Stimulated activated CD8-positive, alpha-beta memory T cell treated with anti-CD3 and anti-CD28 coated beads, Interleukin-12 subunit alpha, Interleukin-12 subunit beta, amount 100 ng/mL, for 4 hours (primary cell): ENCODE measurements around the gene PTH1R.
A peak's percentile ranks its signal among the peaks of the same experiment; 100 is the strongest.

Experiments used
- DNase-seq: peaks from one replicate; pipeline ENCODE4 v3.0.0-alpha.2; 2020; ENCODE audit warnings: low read depth

PTH1R gene

DNA sequence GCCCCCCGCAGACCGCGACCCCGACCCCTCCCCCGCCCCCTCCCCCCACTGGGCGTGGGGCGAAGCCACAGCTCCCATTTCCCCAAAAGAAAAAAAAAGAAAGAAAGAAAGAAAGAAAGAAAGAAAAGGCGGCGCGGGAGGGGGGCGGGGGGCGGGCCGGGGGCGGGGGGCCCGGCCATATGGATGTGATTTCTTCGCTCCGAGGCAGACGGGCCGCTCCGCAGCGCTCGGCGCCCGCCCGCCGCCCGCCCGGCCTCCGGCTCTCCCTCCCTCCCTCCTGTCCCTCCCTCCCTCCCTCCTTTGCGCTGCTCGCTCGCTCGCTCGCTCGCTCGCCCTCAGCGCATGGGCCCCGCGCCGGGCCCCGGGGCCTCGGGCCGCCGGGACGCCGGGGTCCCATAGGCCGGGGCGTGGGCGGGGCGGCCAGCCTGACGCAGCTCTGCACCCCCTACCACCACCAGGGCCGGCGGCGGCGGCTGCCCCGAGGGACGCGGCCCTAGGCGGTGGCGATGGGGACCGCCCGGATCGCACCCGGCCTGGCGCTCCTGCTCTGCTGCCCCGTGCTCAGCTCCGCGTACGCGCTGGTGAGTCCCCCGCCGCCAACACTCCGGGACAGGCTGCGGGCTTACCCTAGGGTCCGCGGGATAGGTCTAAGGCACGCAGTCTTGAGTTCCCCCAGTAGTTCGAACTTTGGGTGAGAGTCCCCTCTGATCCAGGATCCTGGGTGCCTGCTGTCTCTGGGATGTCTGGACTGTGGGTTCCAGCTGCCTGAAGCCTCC, 5.7 kb downstream of the PTH1R start:
- no peak for DNase-seq

DNA sequence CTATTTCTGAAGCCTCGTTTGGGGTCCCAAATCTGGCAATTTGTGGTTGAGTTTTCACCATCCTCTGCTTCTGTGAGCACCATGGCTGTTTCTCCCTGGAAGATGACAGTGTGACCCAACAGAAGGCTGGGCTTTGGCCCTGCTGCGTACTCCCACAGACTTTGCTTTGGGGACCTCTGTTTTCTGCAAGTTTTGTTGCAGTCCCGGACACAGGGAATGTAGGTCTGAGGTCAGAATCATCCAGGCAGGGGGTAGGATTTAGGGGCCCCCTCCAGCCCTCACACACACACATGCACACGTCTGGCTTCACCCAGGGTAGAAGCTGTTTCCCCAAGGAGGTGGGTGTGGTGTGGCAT, 6.3 kb downstream of the PTH1R start:
- DNase-seq: no peak

DNA sequence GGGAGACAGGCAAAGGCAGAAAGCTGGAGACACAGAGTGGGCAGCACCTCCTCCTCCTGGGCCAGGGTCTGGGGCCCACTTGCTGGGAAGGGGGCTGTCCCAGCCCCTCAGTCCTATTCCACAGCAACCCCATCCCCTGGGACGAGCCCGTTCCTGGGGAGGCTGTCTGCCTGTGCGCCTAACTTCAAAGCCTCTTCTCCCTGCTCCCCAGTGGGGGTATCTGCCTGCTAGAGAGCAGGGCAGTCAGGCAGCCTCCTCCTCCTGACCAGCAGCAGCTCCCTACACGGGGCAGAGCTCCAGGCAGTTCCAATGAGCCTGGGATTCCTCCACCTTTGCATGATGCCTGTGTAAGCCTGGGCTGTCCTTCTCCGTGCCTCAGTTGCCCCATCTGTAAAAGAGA, 6.9 kb downstream of the PTH1R start:
- no peak for DNase-seq

DNA sequence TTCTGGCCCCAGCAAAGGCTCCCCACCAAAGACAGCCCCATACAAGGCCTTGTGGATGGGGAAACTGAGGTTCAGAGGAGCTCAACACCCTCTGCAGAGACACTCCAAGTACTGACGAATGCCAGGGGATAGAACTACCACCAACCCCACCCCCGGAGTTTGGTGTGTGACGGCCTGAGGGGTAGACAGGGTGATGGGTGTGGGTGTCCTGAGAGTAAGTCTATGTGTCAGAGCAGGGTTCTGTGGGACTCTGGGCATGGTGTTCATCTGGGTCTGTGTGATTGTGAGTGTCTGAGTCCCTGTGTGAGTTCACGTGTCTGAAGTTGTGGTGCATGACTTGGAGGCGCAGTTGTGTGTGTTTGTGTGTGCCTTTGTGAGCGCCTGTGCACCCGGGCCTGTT, 7.4 kb downstream of the PTH1R start:
- no peak for DNase-seq

DNA sequence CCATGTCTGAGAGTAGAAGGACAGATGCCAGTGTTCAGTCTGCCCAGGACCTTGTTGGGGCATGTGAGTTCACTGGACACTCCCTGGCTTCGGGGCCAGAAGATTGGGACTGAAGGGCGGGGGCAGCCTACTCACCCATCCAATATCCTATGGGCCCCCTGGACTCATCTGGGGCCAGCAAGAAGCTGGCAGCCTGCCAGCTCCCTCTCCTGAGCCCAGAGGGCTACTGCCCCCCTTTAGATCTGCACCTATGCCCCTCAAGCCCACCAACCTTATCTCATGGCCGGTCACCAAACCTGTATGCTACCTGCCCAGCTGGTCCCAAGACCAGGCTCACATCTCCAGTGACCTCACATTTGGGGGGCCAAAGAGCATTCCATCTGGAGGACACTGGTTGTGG, 8.1 kb downstream of the PTH1R start:
- no peak for DNase-seq

DNA sequence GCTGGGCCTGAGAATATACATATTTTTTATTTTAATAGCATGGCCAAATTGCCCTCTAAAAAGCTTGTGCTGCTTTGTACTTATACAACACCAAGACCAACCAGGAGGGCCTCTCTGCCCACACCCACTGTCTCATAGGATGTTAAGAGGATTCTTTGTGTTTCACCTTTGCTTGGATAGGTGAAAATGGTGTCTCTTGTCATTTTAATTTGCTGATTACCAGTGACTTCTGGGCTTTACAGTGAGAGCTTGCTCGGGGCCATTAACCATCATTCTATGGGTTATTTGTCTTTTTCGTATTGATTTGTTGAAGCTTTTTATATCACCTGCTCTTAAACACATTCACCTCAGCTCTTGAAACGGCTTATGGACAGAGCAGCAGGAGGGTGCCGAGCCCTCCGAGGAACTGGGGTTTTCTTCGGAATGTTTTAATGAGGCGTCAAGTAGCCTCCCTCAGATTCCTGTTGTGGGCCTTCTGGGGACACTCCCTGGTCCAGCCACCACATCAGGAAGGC, 10.5 kb downstream of the PTH1R start:
- no peak for DNase-seq

DNA sequence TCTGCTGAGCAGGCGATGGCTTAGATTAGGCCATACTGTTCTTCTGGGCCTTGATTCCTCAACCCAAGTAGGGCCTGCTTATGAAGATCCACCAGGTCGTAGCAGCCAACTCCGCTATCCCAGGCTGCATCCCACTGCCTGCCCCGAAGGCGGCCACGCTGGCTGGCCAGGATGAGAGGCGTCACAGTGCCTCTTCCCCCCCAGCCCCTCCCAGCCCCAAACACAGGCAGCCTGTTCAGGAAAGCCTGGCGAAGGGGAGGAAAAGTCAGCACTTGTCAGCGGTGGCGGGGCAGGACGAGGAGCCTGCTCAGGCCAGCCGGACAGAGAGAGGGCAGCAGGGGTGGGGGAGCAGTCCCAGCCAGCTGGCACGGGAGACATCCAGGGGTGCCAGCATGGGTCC, 11.2 kb downstream of the PTH1R start:
- DNase-seq: no peak

DNA sequence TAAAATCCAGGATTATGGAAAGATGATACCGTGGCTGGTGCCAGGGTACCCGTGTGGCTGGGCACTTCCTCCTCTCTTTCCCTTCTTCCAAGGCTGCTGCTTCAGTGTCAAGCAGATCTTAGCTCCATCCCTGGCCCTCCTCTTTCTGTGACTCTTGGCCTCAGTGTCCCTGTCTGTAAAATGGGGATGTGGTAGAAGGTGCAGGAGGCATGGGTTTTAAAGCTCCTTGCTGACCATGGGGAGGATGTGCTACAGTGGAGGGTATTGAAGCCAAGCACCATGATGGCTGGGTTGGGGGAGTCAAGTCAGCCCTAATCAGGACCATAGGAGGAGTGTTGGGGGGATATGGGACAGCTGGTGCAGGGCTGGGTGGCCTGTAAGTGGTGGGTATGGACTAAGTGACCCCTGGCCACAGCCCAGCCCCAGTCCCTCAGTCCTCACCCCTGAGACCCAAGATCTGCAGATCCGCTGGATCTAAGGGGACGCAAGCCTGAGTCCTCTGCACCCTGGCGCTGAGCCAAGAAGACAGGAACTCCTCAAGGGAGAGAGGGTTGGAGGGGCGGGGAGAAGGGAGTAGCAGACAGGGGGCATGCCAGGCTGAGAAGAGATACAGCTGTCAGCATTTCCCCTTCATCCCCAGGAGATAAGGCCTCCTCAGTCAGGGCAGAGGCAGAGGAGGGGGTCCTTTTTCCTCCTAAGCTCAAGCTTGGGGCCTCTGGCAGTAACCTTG, 12.0 kb downstream of the PTH1R start:
- no peak for DNase-seq

DNA sequence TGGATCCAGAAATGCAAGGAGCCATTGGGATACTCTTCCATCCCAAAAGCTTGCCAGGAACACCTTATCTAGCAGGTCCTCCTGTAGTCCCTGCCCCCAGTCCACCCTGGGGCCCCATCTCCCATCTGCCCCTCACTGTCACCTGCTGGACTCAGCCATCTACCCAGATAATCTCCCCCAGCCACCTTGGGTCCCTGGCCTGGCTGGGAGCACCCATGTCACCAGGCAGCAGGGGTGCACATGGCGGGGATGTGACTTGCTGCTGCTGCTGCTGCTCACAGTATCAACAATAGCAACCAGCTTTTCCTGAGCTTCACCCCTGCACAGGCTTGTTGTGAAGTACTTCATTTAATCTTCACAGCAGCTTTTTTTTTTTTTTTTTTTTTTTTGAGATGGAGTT, 12.6 kb downstream of the PTH1R start:
- no peak for DNase-seq

DNA sequence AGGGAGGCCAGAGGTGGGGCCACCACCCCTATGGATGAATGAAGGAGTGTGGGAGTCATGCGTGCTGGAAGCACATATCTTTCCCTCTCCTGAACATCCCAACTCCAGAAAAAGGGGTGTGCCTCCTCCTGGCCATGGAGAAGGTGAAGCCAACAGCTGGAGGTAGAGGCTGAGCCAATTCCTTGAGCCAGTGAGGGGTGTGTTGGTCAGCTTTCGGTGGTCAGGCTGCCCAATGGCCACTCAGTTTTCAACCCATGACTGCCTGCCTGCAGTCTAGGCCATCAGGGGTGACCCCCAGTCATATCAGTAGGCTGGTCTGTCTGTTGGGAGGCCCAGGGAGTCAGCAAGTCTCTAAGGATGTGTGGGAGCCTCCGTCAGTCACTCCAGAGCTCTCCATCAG, 13.6 kb downstream of the PTH1R start:
- DNase-seq: no peak

DNA sequence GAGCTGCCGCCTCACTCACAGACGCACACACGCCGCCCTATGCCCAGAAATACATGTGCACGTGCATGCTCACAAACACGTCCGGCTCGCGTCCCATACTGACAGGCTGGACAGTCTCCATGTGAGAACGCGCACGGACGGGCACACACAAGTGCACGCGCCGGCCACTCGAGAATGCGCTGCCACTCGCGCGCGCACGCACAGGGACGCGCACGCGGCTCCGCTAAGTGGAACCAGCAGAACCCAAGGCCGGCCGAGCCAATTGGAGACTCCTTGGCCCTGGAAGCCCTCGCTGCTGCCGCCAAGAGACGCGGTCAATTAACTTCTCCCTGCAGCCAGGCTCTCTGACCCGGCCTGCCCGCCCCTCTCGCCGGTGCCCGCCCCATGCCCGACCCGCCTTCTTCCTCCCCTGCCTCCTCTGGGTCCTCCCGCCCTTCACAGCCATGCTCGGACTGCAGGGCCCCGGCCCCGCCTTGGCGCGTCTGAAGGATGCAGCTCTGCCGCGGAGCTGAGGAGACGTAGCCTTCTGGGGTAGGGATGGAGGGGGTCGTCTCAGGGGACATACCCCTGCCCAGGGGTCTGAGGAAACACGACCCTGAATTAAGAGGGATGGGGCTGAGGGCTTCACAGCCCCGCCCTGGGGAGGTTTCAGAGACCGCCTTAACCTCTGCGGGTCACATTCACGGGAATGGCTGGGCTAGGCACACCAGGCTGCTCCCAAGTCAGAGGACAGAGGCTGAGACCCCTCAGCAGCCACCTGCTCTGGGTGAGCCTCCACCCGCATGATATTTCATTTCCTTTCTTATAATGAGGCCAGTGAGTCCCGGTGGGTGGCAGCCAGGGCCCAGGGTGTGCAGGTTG, 15.0 kb downstream of the PTH1R start:
- no peak for DNase-seq

DNA sequence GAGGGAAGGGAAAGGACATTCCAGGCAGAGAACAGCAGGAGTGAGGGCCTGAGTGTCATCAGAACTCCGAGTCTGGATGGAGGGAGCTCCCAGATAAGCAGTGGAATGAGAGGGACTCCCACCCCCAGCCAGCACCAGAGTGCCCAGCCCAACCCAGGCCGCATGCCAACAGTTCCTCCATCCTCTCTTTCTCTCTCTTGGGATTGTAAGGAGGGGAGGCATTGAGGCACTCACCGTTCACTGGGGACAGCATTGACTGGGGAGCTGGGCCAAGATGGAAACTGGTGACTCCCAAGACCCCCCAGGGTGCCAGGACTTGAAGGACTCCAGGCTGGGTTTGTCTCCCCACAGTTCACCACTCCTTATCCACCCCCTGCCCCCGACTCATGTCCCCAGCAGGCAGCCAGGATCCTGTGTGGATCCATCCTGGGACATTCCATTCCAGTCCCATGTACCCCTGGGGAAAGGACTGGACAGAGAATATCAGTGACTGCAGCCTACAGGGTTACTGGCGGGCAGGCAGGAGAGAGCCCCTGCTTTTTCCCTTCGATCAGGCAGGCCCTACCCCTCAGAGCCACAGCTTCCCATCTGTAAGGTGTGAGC, 15.7 kb downstream of the PTH1R start:
- DNase-seq: no peak

DNA sequence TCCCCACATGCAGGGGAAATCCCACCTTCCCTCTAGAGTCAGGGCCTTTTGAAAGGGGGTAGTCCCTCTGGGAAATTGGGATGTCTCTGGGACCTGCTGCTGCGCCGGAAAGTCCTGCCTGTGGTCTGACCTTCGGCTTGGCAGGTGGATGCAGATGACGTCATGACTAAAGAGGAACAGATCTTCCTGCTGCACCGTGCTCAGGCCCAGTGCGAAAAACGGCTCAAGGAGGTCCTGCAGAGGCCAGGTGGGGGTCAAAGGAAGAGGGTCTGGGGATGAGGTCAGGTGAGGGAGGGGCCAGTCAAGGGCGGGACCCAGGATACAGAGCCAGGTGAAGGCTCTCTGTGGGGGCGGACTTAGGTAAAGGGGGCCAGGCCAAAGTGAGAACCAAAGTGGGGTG, 16.2 kb downstream of the PTH1R start:
- no peak for DNase-seq

DNA sequence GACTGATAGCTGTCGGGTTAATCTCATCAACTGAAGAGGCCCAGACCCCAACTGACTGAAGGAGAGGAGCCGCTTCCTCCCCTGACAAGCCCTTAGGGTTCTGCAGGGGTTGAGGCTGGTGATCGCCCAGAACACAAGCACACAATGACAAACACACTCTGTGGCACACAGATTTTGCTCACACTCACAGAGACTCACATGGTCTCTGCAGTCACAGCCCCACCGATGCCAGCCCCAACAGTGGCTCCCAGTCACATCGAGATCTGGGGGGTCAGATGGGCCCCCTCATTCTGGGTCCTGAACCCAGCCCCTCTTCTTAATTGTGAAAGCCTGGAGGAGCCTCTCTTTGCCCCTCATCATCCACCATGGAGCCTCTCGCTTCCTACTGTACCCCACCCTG, 16.7 kb downstream of the PTH1R start:
- DNase-seq: no peak

DNA sequence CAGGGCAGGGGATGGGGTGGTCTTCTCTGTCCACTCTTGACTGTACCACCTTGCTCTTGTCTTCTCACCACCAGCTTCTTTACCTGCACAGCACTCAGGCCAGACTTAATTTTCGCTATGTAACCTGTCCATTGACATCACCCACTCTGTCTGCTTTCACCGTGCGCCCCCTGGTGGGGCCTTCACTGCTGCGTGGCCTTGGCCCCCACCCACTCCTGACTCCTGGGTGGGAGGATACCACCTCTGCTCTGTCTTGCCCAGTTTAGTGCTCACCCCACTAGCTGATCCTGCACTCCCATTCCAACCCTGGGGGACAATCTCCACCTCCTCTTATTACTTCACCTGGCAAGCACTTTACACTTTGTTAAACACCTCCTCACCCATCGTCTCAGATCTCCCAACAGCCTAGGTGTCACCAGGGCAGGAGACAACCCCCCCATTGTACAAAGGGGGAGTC, 17.7 kb downstream of the PTH1R start:
- peak; percentile 62 for DNase-seq

DNA sequence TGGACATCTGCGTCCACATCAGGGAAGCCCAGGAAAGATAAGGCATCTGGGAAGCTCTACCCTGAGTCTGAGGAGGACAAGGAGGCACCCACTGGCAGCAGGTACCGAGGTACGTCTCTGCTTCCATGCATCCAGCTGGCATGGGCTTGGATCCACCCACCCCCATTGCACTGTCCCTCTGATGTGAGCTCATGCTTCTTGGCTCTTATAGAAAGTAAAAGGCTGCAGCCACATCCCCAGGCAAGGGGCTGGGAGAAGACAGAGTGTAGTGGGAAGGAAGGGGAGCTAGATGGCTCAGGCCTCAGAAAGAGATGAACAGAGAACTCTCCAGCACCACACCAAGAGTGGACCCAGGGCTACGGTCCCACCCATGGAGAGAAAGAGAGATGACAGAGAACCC, 18.2 kb downstream of the PTH1R start:
- no peak for DNase-seq

DNA sequence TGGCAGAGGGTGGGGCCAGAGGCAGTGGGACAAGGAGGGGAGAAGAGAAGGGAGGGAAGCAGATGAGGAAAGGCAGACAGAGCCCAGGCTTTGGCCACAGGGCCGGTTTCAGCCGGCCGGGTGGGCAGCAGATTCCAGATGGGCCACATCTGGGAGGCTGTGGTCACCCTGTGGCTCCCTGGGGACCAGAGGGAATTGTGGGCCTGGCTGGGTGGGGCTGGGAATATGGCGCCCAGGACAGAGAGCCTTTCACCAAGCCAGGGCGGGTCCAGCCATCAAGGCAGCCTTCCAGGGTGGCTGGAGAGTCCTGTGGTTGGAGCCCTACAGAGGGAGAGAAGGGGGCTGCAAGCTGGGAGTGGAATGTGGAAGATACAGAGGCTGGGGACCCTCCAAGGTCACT, 18.9 kb downstream of the PTH1R start:
- no peak for DNase-seq

DNA sequence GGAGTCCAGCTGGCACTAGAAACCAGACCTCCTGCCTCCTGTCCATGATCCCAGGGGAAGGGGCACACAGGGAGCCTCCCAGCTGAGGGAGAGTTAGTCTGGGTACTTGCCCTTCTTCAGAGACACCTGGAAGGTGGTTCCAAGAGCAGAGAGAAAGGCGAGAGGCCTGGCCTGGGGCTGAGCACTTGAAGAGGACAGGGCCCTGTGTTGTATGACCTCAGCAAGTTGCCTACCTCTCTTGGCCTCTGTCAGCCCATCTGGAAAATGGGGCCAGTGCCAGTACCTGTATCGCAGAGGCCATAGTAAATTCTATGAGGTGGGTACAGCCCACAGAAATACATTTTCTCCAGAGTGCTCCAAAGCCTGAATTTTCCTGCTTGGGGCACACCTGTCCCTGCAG, 19.5 kb downstream of the PTH1R start:
- DNase-seq: no peak

DNA sequence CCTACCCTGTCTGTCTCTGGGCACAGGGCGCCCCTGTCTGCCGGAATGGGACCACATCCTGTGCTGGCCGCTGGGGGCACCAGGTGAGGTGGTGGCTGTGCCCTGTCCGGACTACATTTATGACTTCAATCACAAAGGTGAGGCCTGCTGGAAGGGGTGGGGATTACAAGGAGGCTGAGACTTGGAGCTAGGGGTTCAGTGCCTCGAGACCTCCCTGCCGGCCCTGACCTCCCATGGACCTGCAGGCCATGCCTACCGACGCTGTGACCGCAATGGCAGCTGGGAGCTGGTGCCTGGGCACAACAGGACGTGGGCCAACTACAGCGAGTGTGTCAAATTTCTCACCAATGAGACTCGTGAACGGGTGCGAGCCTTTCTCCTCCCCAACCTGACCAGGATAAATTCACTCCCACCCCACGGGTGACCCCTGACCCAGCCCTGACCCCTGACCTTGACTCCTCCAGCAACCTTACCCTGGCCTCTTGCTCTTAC, 20.4 kb downstream of the PTH1R start:
- DNase-seq: no peak

DNA sequence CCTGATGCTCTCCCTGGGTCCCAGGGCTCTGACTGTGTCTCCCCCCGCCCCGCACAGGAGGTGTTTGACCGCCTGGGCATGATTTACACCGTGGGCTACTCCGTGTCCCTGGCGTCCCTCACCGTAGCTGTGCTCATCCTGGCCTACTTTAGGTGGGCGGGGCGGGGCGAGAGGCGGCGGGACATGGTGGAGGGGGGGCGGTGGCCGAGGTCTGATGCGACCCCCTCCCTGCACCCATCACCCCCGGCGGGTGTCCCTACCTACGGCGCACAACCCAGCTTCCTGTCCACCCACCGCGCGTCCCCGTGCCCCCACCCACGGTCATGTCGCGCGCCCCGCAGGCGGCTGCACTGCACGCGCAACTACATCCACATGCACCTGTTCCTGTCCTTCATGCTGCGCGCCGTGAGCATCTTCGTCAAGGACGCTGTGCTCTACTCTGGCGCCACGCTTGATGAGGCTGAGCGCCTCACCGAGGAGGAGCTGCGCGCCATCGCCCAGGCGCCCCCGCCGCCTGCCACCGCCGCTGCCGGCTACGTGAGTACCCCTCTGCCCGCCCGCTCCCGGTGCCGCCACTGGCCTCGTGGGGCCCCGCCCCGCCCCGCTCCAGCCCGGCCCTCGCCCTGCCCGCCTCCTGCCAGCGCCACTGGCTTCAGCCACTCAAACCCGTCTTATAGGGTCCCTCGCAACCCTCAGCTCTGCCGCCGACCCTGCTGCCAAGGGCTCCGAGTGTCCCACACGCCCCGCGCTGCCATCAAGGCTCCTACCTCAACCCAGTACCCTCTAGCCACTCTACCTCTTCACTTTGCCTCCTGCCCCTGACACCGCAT, 21.0 kb downstream of the PTH1R start:
- DNase-seq: no peak
